Activated CD4-positive, alpha-beta T cell treated with anti-CD3 and anti-CD28 coated beads, Interleukin-2, Interleukin-6, amounts not matched to agents 100 ng/mL and 50 ng/mL, durations not matched to agents 16 hours and 8 hours (primary cell): Measurements from ENCODE around the gene FKBP4.
"Not testable (repeated sequence)": the region's sequence is repeated elsewhere in the genome, so short reads cannot be mapped to it uniquely, and the experiment has no call there.

Experiments
- DNase-seq: peaks from one replicate; pipeline ENCODE4 v3.0.0-alpha.2; 2020

The FKBP4 gene, protein sequence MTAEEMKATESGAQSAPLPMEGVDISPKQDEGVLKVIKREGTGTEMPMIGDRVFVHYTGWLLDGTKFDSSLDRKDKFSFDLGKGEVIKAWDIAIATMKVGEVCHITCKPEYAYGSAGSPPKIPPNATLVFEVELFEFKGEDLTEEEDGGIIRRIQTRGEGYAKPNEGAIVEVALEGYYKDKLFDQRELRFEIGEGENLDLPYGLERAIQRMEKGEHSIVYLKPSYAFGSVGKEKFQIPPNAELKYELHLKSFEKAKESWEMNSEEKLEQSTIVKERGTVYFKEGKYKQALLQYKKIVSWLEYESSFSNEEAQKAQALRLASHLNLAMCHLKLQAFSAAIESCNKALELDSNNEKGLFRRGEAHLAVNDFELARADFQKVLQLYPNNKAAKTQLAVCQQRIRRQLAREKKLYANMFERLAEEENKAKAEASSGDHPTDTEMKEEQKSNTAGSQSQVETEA

DNA sequence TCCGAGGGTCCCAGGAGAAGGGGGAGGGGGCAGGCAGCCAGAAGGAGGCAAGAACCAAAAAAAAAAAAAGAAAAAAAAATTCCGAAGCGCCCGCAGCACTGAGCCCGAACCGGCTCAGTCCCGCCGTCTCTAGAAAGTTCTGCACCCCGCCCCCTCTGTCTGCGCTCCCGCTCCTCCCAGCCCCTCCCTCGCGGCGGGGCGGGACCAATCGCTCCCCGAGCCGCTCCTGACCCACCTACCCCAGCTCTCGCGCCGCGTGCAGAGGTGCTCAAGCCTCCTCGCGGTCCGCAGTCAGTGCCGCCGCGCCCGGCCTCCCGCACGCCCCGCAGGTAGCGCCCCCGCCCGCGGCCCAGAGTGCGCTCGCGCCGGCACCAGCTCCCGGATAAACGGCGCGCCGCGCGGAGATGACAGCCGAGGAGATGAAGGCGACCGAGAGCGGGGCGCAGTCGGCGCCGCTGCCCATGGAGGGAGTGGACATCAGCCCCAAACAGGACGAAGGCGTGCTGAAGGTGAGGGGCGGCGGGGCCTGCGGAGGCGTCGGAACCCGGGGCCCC, at the start of gene FKBP4:
Gene FKBP4 (plus strand): TSS at position 235 of the 554 bp plus-strand sequence. CDS start 170 bp downstream, at position 405.
- peak; percentile 93 for DNase-seq

DNA sequence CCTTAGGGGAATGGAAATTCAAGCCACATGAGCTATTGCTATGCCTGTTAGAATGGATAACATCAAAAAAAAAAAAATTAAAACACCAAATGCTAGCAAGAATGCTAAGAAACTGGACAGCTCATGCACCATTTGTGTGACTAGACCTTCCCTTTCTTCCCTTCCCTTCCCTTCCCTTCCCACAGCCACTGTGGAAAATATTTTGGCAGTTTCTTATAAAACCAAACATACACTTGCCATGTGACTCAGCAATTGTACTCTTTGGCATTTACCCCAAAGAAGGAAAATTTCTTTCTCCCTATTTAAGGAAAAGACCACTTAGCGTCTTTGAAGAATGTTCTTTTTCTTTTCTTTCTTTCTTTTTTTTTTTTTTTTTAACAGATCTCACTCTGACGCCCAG, 49.1 kb upstream of the FKBP4 start:
- DNase-seq = no peak

DNA sequence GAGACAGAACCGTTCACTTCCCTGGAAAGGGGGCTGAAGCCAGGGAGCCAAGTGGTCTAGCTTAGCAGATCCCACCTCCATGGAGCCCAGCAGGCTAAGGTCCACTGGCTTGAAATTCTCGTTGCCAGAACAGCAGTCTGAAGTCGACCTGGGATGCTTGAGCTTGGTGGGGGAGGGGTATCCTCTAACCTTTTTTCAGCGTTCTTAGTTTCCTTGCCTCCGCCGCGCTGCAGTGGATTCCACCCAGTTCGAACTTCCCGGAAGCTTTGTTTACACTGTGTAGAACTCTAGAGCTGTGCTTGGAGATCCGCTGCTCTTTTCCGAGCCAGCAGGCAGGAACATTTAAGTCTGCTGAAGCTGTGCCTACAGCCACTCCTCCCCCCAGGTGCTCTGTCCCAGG, 45.2 kb upstream of the FKBP4 start:
- no peak for DNase-seq

DNA sequence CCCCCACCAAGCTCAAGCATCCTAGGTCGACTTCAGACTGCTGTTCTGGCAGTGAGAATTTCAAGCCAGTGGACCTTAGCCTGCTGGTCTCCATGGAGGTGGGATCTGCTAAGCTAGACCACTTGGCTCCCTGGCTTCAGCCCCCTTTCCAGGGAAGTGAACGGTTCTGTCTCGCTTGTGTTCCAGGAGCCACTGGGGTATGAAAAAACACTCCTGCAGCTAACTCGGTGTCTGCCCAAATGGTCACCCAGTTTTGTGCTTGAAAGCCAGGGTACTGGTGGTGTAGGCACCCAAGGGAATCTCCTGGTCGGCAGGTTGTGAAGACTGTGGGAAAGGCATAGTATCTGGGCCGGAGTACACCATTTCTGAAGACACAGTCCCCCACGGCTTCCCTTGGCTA, 44.6 kb upstream of the FKBP4 start:
- no peak for DNase-seq

DNA sequence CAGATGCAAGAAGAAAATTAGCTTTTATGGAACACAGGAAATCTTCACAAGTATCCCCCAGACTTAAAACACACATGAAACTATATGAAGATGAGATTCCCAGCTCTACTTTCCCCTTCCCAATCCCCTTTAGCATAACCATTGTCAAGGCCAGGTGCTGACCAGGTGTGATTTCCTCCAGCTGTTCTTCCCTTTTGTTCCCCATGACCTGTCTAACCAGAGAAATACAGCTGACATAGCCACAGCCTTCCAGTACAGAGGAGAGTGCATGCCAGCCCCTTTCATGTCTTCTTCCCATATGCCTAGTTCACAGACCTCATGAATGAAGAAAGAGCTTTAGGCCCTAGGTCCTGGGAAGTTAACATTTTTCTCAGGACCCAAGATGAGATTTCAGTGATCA, 43.5 kb upstream of the FKBP4 start:
- no peak for DNase-seq

DNA sequence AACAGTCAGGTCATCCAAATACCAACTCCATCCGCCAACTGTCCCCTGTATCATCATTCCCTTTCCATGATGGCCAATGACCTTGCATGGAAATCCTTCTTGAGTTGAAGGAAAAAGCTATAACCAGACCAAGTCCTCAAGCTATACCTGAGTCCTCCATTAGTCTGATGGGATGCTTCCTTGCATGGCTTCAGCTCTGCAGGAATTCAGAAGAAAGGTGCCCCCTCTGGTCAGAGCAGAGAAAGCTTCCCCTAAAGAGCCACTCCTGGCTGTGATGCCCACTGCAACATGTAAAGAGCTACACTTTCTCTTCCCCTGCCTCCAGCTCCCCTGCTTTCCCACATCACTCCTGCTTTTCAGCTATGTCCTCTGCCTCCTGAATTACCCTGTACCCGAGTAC, 43.1 kb upstream of the FKBP4 start:
- DNase-seq = no peak

DNA sequence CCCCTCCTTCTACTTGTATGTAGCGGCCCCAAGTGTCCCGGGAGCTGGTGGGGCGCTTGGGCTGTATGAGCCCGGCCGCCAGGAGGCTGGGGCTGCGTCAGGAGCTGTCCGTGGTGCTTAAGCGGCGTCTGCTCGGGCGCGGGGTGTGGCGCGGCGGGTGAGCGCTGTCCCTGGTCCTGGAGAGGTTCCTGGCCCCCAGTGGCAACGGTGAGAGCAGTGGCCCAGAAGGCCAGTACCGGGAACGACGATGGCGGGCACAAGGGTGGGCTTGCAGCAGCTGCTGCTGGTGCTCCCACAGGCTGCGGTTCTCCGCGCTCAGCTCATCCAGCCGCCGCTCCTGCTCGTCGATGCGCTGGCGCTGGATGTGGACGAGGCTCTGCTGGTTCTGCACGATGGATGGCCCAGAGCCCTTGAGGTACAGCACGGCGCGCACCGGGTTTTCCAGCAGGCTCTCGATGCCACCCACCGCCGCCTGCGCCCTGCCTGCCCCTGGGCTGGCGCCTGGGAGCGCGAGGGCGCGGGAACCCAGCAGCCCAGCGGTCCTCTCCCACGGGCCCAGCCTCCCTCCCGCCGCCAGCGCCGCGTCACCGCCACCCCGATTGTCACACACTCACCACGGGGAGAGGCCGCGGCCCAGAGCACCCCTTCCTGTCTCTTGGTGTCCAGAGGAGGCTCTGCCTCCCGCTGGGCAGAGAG, 41.9 kb upstream of the FKBP4 start:
- peak; percentile 69 for DNase-seq

DNA sequence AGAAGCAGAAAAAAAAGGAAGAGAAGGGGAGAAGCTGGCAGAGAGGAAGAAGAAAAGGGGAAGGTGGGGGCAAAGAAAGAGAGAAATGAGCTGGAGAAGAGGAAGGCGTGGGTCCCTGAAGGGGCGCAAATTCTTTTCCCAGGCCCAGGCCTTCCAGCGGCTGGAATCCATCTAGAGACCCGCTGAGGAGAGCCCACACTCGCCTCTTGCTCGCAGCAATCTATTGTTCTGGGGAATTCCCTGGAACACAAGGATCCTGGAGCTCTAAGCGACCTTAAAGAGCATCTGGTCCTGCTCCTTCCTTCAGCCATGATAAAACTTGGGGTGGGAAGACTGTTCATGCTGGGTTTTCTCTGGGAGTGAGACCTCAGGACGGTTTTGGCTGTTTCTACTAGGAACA, 41.2 kb upstream of the FKBP4 start:
- no peak for DNase-seq

DNA sequence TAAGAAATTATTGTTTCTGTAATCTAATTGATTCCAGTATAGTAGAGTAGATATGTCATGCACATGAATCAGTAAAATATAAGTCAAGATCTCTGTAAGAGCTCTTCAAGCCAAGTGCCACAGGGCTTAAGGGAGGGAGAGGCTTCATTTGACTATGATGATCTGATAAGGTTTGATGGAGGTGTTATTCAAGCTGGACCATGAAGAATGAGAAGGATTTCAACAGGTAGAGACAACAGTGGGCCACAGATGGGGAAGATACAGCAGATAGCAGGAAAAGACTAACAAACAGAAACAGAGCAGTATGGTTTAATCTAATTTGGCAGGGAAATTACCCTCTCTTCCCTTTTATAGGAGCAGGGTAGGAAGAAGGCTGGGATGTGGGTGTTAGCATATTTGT, 40.6 kb upstream of the FKBP4 start:
- no peak for DNase-seq

DNA sequence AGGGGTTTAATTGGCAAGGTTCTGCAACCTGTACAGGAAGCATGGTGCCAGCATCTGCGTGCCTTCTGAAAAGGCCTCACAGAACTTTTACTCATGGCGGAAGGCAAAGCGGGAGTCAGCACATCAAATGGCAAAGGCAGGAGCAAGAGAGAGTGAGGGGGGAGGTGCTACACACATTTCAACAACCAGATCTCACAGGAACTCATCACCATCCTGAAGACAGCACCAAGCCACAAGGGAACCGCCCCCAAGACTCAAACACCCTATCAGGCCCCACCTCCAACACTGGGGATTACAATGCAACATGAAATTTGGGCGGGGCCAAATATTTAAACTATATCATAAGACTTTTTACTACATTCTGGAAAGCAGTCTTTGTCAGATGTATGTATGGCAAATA, 38.0 kb upstream of the FKBP4 start:
- no peak for DNase-seq

DNA sequence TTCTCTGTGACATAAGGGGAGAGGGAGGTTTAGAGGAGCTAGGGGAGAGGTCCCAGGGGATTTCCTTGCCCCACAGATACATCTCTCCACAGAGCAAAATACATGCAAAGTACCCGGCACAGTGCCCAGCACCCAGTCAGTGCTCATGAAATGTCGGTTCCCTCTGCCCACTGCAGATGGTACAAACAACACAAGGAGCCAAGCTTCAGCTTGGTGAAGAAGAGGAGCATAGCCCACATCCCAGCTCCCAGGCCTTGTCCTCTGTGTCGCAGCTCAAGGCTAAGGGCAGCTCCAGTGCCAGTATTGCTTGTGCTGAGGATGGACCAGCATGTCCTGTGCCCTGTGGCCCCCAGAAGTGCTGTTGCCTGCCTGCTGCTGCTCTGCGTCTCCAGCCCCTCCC, 35.0 kb upstream of the FKBP4 start:
- no peak for DNase-seq

DNA sequence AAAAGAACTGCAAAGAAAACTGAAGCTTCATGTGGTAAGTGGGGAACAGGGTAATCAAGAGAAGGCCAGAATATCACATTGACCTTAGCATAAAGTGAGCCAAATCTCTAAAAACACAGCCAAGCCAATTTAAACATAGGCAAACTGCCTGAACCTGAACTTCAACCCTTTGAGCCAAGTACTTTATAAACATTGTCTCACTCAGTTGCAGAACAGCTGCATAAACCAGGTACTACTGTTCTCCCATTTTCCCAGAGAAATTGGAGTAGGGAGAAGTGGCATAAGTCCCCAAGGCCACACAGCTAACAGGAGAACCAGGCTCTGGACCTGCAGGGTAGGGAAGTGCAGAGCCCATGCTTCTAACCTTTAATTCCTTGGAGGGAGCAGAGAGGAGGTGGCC, 30.4 kb upstream of the FKBP4 start:
- no peak for DNase-seq

DNA sequence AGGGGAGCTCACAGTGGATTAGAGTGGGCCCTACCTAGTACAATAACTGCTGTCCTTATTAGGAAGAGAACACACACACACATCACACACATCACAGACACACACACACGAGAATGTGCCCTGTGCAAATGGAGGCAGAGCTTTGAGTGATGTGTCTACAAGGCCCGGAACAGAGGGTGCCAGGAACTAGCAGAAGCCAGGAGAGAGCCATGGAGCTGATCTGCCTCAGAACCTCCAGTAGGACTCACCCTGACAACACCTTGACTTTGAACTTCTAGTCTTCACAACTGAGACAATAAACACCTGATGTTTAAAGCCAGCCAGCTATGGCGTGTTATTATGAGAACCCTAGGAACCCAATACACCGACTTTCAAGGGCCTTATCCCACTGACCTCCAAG, 29.7 kb upstream of the FKBP4 start:
- no peak for DNase-seq

DNA sequence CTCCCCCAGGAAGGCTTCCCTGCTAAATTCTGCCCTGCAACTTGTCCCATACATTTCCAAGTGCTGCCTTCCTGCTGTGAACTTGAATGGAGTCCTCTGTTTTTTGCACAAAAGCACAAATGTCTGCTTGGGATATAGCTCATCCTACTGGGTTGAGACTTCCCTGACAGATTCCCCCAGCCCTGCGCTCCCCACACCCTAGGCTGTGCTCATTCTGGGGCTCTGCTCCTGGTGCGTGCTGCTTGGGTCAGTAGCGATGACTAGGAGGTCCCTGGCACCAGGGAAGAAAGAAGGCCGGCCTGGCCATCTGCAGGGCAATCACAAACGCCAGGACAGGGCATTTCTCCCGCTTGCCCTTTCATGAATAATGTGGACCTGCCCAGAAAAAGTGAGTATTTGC, 29.2 kb upstream of the FKBP4 start:
- no peak for DNase-seq

DNA sequence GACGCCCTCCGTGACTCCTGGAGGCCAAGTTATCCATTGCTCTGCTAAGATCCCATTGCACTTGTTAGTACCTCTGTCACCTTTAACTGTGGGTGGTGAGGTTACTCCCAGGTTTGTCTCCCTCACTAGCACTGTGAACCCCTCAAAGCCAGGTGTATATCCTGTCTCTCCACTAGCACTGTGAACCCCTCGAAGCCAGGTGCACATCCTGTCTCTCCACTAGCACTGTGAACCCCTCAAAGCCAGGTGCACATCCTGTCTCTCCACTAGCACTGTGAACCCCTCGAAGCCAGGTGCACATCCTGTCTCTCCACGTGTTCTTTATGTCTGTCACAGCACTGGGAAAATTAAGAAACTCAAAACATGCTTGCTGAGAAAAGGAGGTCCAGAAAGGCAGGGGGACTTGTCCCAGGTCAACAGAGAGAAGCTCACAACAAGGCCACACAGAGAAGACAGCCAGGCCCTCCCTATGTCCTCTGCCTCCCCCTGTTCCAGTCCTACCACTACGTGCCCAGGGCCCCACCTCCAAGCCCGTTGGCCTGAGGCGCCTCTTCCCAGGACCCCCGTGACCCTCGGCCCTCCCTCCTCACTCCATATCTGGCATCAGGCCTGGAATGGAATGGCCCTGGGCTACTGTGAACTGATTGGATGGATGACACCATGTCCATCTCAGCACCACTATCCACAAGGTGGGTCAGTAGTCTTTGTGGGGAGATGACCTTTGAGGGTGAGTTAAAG, 26.4 kb upstream of the FKBP4 start:
- DNase-seq = no peak

DNA sequence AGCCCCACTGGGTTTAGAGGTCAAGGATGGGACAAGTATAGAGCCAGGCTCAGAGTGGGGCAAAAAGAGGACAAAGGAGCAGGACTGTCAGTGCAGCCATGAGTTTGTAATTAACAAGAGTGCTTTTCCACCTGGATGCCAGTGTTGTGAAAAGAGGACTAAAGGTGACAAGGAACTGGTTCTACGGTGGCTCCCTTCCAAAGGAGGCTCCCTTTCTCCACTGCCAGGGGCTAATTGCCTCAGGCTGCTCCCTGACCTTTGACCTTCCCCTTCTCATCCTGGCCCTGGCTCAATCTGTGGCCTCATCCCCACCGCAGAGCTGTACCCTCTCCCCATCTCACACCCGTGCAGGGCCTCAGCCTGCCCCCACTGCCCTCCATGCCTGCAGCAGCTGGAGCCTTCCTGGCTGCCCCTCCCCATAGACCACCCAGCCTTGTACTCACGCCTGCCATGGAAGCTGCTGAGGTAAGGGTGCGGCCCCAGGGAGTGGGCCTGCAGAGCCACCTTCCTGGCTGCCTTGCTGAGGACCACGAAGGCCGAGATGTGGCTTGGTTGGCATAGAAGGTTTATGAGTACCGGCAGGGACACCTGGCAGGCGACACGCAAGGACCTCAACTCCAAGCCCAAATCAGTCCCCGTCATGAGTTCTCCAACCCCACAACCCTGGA, 24.8 kb upstream of the FKBP4 start:
- no peak for DNase-seq

DNA sequence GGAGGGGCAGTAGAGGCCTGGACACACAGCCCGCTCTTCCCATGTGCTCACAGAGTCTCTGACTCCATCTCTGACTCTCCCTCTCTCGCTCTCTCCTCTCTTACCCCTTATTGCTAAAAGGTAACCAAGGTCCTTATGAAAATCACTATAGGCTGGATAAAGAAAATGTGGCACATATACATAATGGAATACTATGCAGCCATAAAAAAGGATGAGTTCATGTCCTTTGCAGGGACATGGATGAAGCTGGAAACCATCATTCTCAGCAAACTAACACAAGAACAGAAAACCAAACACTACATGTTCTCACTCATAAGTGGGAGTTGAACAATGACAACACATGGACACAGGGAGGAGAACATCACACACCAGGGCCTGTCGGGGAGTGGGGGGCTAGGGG, 24.2 kb upstream of the FKBP4 start:
- not testable (repeated sequence) for DNase-seq

DNA sequence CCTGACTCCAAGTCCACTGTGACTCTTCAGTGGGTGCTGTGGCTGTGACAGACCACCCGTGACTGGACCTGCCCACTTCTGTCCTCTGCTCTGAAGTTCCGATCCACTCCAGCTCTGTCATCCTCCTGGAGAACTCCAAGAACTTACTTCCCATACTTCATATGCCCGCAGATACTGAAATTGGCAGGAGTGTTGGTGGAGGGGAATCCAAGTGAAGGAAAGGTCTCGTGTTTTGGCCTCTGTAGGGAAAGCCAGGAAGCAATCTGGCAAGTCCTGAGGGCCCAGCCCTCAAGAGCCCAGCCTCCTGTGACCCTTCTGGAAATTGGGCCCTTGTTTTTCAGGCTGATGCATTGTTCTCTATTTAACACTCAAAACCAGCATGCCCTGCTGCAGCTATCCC, 22.4 kb upstream of the FKBP4 start:
- no peak for DNase-seq

DNA sequence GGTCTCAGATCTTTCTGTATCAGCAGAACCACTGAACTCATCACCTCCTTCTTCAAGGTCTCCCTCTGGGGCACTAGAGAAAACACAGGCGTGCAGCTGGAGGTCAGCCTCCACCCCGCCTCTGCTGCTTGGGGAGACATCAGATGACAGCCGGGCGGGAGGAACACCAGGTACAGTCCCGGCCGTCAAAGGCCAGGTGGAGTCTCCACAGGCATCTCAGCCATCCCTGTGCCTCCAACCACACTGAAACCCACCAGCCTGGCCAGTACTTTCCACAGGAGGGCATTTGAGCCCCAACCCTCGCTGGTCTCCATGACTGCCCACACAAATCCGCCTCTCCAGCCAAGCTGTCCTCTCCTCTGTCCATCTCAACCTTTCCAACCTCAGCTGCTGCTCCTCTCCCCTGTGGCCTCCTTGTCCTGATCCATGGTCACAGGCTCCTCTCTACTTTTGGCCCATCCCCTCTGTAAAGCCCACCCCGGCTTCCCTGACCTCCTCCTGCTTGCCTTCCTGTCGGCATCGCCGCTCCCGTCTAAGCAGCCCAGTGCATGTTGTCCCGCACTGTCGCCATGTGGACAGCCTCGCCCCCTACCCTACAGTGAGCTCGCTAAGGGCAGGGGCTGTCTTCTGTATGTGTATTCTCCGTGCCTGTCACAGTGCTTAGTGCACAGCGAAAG, 21.4 kb upstream of the FKBP4 start:
- no peak for DNase-seq

DNA sequence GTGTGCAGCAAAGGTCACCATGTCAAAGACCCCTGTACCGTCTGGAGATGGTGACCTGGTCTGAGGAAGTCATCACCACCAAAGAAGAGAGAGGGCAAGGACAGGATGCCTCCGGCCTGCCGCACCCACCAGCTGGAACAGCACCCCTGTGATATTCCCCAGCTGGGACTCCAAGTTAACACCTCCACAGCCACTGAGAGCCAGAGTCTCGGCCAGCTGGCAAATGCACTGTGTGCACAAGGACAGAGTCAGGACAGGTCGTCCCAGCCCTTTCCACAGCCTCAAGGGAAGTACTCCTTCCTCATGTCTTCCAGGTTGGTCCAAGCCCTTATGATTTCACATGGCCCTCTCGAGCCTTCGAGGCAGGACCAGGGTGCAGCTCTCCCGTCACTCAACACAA, 19.3 kb upstream of the FKBP4 start:
- no peak for DNase-seq

DNA sequence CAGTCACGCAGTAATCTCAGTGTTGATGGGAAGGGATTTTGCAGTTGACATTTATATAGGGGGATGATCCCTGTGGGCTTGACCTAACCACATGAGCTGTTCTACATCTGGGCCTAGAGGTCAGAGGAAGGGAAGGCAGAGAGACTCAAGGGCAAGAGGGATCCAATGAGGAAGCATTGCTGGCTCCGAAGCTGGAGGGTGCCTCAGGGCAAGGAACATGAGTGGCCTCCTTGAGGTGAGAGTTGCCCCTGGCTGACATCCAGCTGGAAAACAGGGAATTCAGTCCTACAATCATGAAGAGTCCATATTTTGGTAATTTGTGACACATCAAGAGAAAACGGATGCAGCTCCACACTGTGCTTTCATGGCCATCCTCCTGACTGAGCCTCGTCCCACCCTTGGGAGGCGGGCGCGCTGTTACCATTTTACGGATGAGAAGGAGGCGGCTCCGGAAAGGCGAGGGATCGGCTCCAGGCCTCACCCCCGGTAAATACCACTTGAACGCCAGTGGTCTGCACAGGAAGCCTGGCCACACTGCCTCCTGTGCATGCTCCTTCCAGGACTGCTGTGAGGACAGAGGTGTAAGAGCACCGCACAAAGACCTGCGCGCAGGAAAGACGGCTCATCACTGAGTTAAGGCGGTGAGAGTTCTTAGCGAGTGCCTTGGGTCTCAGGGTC, 18.5 kb upstream of the FKBP4 start:
- no peak for DNase-seq

DNA sequence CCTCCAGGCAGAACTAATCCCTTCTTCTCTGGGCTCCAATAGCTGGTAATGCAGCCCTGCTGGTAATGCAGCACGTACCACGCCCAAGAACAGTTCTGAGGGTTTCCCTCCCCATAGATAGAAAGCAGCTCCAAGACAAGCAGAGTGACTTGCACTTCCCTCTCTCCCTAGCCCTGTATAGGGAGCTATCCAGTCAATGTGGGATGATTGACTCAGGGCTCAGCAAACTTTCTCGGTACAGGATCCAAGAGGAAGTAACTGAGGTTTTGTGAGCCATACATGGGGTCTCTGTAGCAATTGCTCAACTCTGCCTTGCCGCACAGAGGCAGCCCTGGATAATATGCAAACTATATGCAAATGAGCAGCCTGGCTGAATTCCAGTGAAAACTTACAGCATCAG, 15.5 kb upstream of the FKBP4 start:
- DNase-seq = no peak
